GM12865 (cell line): ENCODE results near the gene CMAS.
"Not testable (repeated sequence)": the region's sequence is repeated elsewhere in the genome, so short reads cannot be mapped to it uniquely, and the experiment has no call there.

Experiments used
- DNase-seq: peaks from one replicate; pipeline ENCODE4 v3.0.0; 2010; ENCODE audit warnings: low read depth
- H3K4me3 ChIP-seq: 2 replicates; pipeline ENCODE4 v1.5.1; 2011; ENCODE audit warnings: mild to moderate bottlenecking, low read depth, low read length, control low read depth
- CTCF ChIP-seq: IDR thresholded peaks from 2 replicates; pipeline ENCODE4 v1.5.1; 2011; ENCODE audit warnings: low read length, control low read depth, low read depth, inconsistent platforms; ENCODE audit not compliant: insufficient read depth; ENCODE audit errors: missing control alignments

CMAS gene

GRCh38 chr12:22044391-22044790 is 1.6 kb upstream of the CMAS start:
- TF ChIP-seq CTCF = no peak
- no peak for DNase-seq

GRCh38 chr12:22046968-22047390 is 961 bp downstream of the CMAS start:
- DNase-seq = no peak
- H3K4me3 ChIP-seq = peak overlapping the region; percentile 87
- no peak for TF ChIP-seq CTCF

More at GRCh38 chr12:22044391-22044790, 1.6 kb upstream of the CMAS start:
- H3K4me3 ChIP-seq = no peak overlapping the region

GRCh38 chr12:22047494-22047893 is 1.5 kb downstream of the CMAS start:
- TF ChIP-seq CTCF = no peak
- peak overlapping the region; percentile 87 for H3K4me3 ChIP-seq
- DNase-seq = no peak

- DNase-seq = no peak
- no peak overlapping the region for H3K4me3 ChIP-seq
- no peak for TF ChIP-seq CTCF
Measured at GRCh38 chr12:22048351-22049041, 2.5 kb downstream of the CMAS start.

GRCh38 chr12:22050078-22050477 is 4.1 kb downstream of the CMAS start:
- DNase-seq = no peak
- H3K4me3 ChIP-seq = no peak overlapping the region
- no peak for TF ChIP-seq CTCF

- no peak overlapping the region for H3K4me3 ChIP-seq
- no peak for TF ChIP-seq CTCF
- DNase-seq = no peak
Measured at GRCh38 chr12:22051114-22051698, 5.2 kb downstream of the CMAS start.

GRCh38 chr12:22052994-22053393 is 7.0 kb downstream of the CMAS start:
- DNase-seq, H3K4me3 ChIP-seq: not testable (repeated sequence)
